K562 (cell line): ENCODE results near the gene ZNF280D. TPM values are rescaled to one million over a fixed set of nuclear protein-coding genes. Genes with fewer than 3 reads are reported as not detected.

Experiments
- CBFB ChIP-seq: sonication (generic); formaldehyde crosslinking; IDR thresholded peaks from 2 replicates; pipeline ENCODE4 v1.4.0; 2020; ENCODE audit warnings: mild to moderate bottlenecking, missing genetic modification reagents
- CC2D1A ChIP-seq: fragments of 450-650 bp; IDR thresholded peaks from 2 replicates; pipeline ENCODE4 v1.6.1; 2017; ENCODE audit warnings: mild to moderate bottlenecking
- DMBX1 ChIP-seq: fragments of 250-450 bp; sonication (Bioruptor Pico); IDR thresholded peaks from 2 replicates; pipeline ENCODE4 v1.8.0; 2022; ENCODE audit warnings: inconsistent platforms, mild to moderate bottlenecking, moderate library complexity, borderline replicate concordance
- GABPB1 ChIP-seq: sonication (generic); formaldehyde crosslinking; IDR thresholded peaks from 2 replicates; pipeline ENCODE4 v1.8.0; 2022; ENCODE audit warnings: mild to moderate bottlenecking, missing genetic modification reagents
- MTF1 ChIP-seq: fragments of 250-450 bp; sonication (Bioruptor Pico); IDR thresholded peaks from 2 replicates; pipeline ENCODE4 v1.9.0; 2021; ENCODE audit warnings: moderate library complexity, mild to moderate bottlenecking, inconsistent platforms, borderline replicate concordance
- MYNN ChIP-seq, 2 experiments: sonication (generic); formaldehyde crosslinking in 1 of 2; IDR thresholded peaks; 2 replicates each; pipeline versions ENCODE4 v1.5.0 to v1.6.1; 2016 to 2020; ENCODE audit warnings: antibody characterized with exemption in 1 of 2, missing genetic modification reagents in 1 of 2
- NCOR1 ChIP-seq: fragments of 450-650 bp; IDR thresholded peaks from 2 replicates; pipeline ENCODE4 v1.6.1; 2016; ENCODE audit warnings: mild to moderate bottlenecking, moderate library complexity
- PTBP1 ChIP-seq: fragments of 200-400 bp; formaldehyde crosslinking; IDR thresholded peaks from 2 replicates; pipeline ENCODE4 v1.6.1; 2017; ENCODE audit warnings: low read depth, low read length
- TCF7 ChIP-seq: sonication (generic); IDR thresholded peaks from 2 replicates; pipeline ENCODE4 v1.6.1; 2016; ENCODE audit warnings: antibody characterized with exemption, borderline replicate concordance
- ZFP30 ChIP-seq: fragments of 250-450 bp; sonication (Bioruptor Pico); IDR thresholded peaks from 2 replicates; pipeline ENCODE4 v1.8.0; 2022; ENCODE audit warnings: moderate library complexity, mild to moderate bottlenecking, inconsistent platforms, borderline replicate concordance
- ZNF133 ChIP-seq: fragments of 250-450 bp; sonication (Bioruptor Pico); IDR thresholded peaks from 2 replicates; pipeline ENCODE4 v1.4.0; 2020; ENCODE audit warnings: mild to moderate bottlenecking
- ZNF184 ChIP-seq: sonication (generic); formaldehyde crosslinking; IDR thresholded peaks from 2 replicates; pipeline ENCODE4 v1.5.0; 2020; ENCODE audit warnings: missing genetic modification reagents
- ZNF217 ChIP-seq: sonication (generic); formaldehyde crosslinking; IDR thresholded peaks from 2 replicates; pipeline ENCODE4 v1.8.0; 2022; ENCODE audit warnings: mild to moderate bottlenecking, missing genetic modification reagents
- ZNF253 ChIP-seq: fragments of 250-450 bp; sonication (Bioruptor Pico); conservative IDR thresholded peaks from 2 replicates; pipeline ENCODE4 v1.6.1; 2021; ENCODE audit warnings: mild to moderate bottlenecking
- polyA plus RNA-seq, 8 experiments: library from polyadenylated mRNA; depleted of rRNA in 4 of 8; stranded (reverse) in 5 of 8; unstranded in 3 of 8; fragments of >200 nt; fragmentation: Nextera tagmentation in 2 of 8; fragmentation: Illumina TruSeq in 1 of 8; extraction: Ambion mirVana in 2 of 8; extraction: Trizol in 1 of 8; gene quantifications; 2 replicates each; pipeline versions ENCODE4 v1.2.1 to v1.2.3, GENCODE V29; 2011 to 2014; ENCODE audit warnings: inconsistent platforms in 1 of 8, missing spikeins in 1 of 8
- total RNA-seq, 7 experiments: library from RNA; depleted of rRNA in 6 of 7; stranded (reverse); fragments of >200 nt in 6 of 7; fragmentation: Illumina TruSeq in 2 of 7; extraction: Trizol in 2 of 7; gene quantifications; 2 replicates each; pipeline versions ENCODE4 v1.2.1 to v1.2.3, GENCODE V29; 2011 to 2021; ENCODE audit warnings: low replicate concordance in 1 of 7
- TF ChIP-seq, protein P1 (sequence below): fragments of 250-450 bp; sonication (Bioruptor Pico); IDR thresholded peaks from 2 replicates; pipeline ENCODE4 v1.5.0; 2021
- TF ChIP-seq, protein P2 (sequence below): fragments of 200-600 bp; sonication (generic); IDR thresholded peaks from one replicate; pipeline ENCODE4 v1.6.1; 2012; ENCODE audit warnings: mild to moderate bottlenecking, low read depth, low read length, inconsistent platforms

Gene ZNF280D
- total and polyA plus RNA-seq, 9 of the 15 experiments (the other 6 are each of a cell fraction or from before 2014, with no cell fraction given), result 8.3 to 21.8 (median 18.4) TPM

DNA sequence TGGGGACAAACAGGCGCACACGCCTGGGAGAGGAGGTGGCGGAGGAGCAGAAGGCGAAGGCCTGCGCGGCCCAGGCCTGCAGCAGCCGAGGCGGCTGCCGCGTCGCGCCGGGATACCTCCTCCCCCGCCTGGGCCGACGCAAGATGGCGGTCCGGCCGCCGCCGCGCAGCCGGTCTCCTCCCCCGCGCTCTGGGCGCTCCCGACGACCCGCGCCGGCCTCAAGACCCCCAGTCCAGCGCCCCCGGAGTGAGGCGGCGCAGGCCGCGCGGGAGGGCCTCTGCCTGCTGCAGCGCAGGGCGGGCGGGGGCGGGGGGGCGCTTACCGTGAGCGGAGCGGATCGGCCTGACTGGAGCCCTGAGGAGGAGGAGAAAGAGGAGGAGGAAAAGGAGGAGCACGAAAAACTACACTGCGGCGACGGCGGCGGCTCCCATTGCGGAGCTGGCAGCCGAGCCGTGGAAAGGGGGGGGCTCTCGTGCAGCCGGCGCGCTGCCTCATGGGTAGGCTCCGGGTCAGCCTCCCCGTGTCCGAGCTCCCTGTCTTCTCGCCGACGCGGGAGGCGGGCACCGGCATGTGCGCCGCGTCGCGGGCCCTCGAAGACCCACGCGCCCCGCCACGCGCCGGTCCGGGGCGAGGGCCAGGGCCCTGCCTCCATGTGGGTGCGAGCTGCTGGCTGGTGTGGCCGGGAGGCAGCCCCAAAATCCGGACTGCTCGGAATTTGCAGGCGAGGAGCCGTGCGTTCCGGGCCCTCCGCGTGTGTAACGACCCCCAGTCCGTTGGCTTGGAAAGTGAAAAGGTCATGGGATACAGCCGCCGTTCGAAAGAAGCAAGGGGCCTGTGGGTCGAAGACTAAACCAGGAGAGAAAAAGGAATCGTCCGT is at the start of gene ZNF280D (continued):
- TF ChIP-seq ZNF217 (CRISPR knock-in tag) (0 out of 2 replicates have a peak, but pooled peaks have one; percentile 82), CBFB (CRISPR knock-in tag) (no peak), ZFP30 (CRISPR knock-in tag) (no peak), ZNF184 (CRISPR knock-in tag) (no peak), MTF1 (CRISPR knock-in tag) (peak; percentile 83; the same call in 1 of the 2 replicates), ZNF253 (no peak), MYNN (IDR thresholded peaks at IDR 0.05) (0 out of 2 replicates have a peak, but pooled peaks have one; percentile 44), MYNN (CRISPR knock-in tag; IDR thresholded peaks at IDR 0.05) (no peak), TCF7 (peak; percentile 53; the same call in 1 of the 2 replicates), DMBX1 (CRISPR knock-in tag) (peak; percentile 97), ZNF133 (0 out of 2 replicates have a peak, but pooled peaks have one; percentile 85), NCOR1 (no peak), GABPB1 (CRISPR knock-in tag) (peak; percentile 86), CC2D1A (no peak), PTBP1 (no peak)
- TF ChIP-seq, protein P1, sequence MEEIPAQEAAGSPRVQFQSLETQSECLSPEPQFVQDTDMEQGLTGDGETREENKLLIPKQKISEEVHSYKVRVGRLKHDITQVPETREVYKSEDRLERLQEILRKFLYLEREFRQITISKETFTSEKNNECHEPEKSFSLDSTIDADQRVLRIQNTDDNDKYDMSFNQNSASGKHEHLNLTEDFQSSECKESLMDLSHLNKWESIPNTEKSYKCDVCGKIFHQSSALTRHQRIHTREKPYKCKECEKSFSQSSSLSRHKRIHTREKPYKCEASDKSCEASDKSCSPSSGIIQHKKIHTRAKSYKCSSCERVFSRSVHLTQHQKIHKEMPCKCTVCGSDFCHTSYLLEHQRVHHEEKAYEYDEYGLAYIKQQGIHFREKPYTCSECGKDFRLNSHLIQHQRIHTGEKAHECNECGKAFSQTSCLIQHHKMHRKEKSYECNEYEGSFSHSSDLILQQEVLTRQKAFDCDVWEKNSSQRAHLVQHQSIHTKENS (CRISPR knock-in tag), result no peak
- TF ChIP-seq, protein P2, sequence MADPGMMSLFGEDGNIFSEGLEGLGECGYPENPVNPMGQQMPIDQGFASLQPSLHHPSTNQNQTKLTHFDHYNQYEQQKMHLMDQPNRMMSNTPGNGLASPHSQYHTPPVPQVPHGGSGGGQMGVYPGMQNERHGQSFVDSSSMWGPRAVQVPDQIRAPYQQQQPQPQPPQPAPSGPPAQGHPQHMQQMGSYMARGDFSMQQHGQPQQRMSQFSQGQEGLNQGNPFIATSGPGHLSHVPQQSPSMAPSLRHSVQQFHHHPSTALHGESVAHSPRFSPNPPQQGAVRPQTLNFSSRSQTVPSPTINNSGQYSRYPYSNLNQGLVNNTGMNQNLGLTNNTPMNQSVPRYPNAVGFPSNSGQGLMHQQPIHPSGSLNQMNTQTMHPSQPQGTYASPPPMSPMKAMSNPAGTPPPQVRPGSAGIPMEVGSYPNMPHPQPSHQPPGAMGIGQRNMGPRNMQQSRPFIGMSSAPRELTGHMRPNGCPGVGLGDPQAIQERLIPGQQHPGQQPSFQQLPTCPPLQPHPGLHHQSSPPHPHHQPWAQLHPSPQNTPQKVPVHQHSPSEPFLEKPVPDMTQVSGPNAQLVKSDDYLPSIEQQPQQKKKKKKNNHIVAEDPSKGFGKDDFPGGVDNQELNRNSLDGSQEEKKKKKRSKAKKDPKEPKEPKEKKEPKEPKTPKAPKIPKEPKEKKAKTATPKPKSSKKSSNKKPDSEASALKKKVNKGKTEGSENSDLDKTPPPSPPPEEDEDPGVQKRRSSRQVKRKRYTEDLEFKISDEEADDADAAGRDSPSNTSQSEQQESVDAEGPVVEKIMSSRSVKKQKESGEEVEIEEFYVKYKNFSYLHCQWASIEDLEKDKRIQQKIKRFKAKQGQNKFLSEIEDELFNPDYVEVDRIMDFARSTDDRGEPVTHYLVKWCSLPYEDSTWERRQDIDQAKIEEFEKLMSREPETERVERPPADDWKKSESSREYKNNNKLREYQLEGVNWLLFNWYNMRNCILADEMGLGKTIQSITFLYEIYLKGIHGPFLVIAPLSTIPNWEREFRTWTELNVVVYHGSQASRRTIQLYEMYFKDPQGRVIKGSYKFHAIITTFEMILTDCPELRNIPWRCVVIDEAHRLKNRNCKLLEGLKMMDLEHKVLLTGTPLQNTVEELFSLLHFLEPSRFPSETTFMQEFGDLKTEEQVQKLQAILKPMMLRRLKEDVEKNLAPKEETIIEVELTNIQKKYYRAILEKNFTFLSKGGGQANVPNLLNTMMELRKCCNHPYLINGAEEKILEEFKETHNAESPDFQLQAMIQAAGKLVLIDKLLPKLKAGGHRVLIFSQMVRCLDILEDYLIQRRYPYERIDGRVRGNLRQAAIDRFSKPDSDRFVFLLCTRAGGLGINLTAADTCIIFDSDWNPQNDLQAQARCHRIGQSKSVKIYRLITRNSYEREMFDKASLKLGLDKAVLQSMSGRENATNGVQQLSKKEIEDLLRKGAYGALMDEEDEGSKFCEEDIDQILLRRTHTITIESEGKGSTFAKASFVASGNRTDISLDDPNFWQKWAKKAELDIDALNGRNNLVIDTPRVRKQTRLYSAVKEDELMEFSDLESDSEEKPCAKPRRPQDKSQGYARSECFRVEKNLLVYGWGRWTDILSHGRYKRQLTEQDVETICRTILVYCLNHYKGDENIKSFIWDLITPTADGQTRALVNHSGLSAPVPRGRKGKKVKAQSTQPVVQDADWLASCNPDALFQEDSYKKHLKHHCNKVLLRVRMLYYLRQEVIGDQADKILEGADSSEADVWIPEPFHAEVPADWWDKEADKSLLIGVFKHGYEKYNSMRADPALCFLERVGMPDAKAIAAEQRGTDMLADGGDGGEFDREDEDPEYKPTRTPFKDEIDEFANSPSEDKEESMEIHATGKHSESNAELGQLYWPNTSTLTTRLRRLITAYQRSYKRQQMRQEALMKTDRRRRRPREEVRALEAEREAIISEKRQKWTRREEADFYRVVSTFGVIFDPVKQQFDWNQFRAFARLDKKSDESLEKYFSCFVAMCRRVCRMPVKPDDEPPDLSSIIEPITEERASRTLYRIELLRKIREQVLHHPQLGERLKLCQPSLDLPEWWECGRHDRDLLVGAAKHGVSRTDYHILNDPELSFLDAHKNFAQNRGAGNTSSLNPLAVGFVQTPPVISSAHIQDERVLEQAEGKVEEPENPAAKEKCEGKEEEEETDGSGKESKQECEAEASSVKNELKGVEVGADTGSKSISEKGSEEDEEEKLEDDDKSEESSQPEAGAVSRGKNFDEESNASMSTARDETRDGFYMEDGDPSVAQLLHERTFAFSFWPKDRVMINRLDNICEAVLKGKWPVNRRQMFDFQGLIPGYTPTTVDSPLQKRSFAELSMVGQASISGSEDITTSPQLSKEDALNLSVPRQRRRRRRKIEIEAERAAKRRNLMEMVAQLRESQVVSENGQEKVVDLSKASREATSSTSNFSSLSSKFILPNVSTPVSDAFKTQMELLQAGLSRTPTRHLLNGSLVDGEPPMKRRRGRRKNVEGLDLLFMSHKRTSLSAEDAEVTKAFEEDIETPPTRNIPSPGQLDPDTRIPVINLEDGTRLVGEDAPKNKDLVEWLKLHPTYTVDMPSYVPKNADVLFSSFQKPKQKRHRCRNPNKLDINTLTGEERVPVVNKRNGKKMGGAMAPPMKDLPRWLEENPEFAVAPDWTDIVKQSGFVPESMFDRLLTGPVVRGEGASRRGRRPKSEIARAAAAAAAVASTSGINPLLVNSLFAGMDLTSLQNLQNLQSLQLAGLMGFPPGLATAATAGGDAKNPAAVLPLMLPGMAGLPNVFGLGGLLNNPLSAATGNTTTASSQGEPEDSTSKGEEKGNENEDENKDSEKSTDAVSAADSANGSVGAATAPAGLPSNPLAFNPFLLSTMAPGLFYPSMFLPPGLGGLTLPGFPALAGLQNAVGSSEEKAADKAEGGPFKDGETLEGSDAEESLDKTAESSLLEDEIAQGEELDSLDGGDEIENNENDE, result no peak
